ENCODE data around the gene TMUB1. TPM values are rescaled to one million over a fixed set of nuclear protein-coding genes. Genes with fewer than 3 reads are reported as not detected.

The TMUB1 gene
- total and polyA plus RNA-seq, 9 of the 15 experiments (the other 6 are each of a cell fraction or from before 2014, with no cell fraction given), result 0.14 to 241 (median 74.1) TPM

DNA sequence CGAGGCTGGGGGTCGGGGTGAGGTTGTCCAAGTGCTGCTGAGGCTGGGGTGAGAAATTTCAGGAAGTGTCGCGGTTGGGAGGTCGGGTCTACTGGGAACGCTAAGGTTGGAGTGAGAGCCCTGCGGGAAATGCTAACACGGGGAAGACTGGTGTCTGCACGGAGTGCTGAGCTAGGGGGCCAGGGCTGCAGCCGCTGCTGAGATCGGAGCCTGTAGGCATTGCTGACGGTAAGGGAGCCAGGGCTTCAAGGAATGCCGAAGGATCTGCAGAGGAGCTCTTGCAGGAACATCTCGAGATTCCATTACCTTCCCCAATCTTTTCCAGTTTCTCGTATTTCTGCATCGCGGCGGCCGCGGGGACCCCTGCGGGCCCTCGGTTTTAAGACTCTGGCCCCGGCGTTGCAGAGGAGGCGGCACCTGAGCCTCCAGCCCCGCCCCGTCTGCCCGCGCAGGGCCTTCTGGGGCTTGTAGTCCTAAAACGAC lies 25.7 kb downstream of the TMUB1 start, which contains the start of gene CDK5 (continued):
- TF ChIP-seq, protein P1, sequence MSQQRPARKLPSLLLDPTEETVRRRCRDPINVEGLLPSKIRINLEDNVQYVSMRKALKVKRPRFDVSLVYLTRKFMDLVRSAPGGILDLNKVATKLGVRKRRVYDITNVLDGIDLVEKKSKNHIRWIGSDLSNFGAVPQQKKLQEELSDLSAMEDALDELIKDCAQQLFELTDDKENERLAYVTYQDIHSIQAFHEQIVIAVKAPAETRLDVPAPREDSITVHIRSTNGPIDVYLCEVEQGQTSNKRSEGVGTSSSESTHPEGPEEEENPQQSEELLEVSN (IDR thresholded peaks at IDR 0.05; ENCODE audit: borderline replicate concordance in 1 of 2, extremely low read depth in 1 of 2, insufficient read depth in 1 of 2, insufficient read length in 1 of 2, low read depth in 1 of 2, low read length in 1 of 2, poor library complexity in 1 of 2, severe bottlenecking in 1 of 2), result peak in 1 of 2 experiments; percentile 9
- TF ChIP-seq TCF7L2 (IDR thresholded peaks at IDR 0.05; ENCODE audit: low read depth, low read length) (no peak), HSF4 (CRISPR knock-in tag; IDR thresholded peaks at IDR 0.05; ENCODE audit: borderline replicate concordance) (no peak), PTBP1 (IDR thresholded peaks at IDR 0.05; ENCODE audit: low read depth, low read length) (no peak), OTX1 (CRISPR knock-in tag; IDR thresholded peaks at IDR 0.05) (no peak), MYC (IDR thresholded peaks at IDR 0.05; ENCODE audit: low read depth, low read length) (no peak), MYC (CRISPR knock-in tag; IDR thresholded peaks at IDR 0.05; ENCODE audit: borderline replicate concordance, low read depth) (no peak), SRSF3 (IDR thresholded peaks at IDR 0.05; ENCODE audit: insufficient read depth, low read length) (no peak), CBFB (CRISPR knock-in tag; IDR thresholded peaks at IDR 0.05) (no peak), ARID2 (IDR thresholded peaks at IDR 0.05) (no peak), RFX5 (IDR thresholded peaks at IDR 0.05; ENCODE audit: low read depth, low read length) (0 out of 2 replicates have a peak, but pooled peaks have one; percentile 16), ZNF589 (CRISPR knock-in tag; IDR thresholded peaks at IDR 0.05; ENCODE audit: low read depth) (no peak), ZNF140 (CRISPR knock-in tag; IDR thresholded peaks at IDR 0.05) (no peak), MTA1 (IDR thresholded peaks at IDR 0.05; ENCODE audit: borderline replicate concordance) (no peak), CBFA2T2 (conservative IDR thresholded peaks at IDR 0.05) (no peak), CBX1 (IDR thresholded peaks at IDR 0.05; ENCODE audit: low read depth) (no peak), SMAD3 (CRISPR knock-in tag; conservative IDR thresholded peaks at IDR 0.05) (no peak)
- TF ChIP-seq, protein P2, sequence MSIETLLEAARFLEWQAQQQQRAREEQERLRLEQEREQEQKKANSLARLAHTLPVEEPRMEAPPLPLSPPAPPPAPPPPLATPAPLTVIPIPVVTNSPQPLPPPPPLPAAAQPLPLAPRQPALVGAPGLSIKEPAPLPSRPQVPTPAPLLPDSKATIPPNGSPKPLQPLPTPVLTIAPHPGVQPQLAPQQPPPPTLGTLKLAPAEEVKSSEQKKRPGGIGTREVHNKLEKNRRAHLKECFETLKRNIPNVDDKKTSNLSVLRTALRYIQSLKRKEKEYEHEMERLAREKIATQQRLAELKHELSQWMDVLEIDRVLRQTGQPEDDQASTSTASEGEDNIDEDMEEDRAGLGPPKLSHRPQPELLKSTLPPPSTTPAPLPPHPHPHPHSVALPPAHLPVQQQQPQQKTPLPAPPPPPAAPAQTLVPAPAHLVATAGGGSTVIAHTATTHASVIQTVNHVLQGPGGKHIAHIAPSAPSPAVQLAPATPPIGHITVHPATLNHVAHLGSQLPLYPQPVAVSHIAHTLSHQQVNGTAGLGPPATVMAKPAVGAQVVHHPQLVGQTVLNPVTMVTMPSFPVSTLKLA (conservative IDR thresholded peaks at IDR 0.05), result no peak
- TF ChIP-seq, protein P3, sequence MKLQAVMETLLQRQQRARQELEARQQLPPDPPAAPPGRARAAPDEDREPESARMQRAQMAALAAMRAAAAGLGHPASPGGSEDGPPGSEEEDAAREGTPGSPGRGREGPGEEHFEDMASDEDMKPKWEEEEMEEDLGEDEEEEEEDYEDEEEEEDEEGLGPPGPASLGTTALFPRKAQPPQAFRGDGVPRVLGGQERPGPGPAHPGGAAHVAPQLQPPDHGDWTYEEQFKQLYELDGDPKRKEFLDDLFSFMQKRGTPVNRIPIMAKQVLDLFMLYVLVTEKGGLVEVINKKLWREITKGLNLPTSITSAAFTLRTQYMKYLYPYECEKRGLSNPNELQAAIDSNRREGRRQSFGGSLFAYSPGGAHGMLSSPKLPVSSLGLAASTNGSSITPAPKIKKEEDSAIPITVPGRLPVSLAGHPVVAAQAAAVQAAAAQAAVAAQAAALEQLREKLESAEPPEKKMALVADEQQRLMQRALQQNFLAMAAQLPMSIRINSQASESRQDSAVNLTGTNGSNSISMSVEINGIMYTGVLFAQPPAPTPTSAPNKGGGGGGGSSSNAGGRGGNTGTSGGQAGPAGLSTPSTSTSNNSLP (IDR thresholded peaks at IDR 0.05; ENCODE audit: borderline replicate concordance, low read depth, low read length), result no peak
- TF ChIP-seq, protein P4, sequence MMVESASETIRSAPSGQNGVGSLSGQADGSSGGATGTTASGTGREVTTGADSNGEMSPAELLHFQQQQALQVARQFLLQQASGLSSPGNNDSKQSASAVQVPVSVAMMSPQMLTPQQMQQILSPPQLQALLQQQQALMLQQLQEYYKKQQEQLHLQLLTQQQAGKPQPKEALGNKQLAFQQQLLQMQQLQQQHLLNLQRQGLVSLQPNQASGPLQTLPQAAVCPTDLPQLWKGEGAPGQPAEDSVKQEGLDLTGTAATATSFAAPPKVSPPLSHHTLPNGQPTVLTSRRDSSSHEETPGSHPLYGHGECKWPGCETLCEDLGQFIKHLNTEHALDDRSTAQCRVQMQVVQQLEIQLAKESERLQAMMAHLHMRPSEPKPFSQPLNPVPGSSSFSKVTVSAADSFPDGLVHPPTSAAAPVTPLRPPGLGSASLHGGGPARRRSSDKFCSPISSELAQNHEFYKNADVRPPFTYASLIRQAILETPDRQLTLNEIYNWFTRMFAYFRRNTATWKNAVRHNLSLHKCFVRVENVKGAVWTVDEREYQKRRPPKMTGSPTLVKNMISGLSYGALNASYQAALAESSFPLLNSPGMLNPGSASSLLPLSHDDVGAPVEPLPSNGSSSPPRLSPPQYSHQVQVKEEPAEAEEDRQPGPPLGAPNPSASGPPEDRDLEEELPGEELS (CRISPR knock-in tag; IDR thresholded peaks at IDR 0.05; ENCODE audit: borderline replicate concordance), result no peak
- TF ChIP-seq, protein P5, sequence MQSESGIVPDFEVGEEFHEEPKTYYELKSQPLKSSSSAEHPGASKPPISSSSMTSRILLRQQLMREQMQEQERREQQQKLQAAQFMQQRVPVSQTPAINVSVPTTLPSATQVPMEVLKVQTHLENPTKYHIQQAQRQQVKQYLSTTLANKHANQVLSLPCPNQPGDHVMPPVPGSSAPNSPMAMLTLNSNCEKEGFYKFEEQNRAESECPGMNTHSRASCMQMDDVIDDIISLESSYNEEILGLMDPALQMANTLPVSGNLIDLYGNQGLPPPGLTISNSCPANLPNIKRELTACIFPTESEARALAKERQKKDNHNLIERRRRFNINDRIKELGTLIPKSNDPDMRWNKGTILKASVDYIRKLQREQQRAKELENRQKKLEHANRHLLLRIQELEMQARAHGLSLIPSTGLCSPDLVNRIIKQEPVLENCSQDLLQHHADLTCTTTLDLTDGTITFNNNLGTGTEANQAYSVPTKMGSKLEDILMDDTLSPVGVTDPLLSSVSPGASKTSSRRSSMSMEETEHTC (IDR thresholded peaks at IDR 0.05), result no peak

Data from K562 (cell line).